SK-N-SH (cell line): Measurements from ENCODE around the gene PAM16. TPM values are rescaled to one million over a fixed set of nuclear protein-coding genes. Genes with fewer than 3 reads are reported as not detected.

Experiments used
- CTCF ChIA-PET: fragments of 300-600, 350-600 bp; formaldehyde crosslinking; extraction: SDS; loops from one replicate; lab custom pipeline; 2021; lab: Yijun Ruan, JAX
- POLR2A ChIA-PET: fragments of 350-600 bp; sonication (Branson Sonifier 250); formaldehyde crosslinking; extraction: SDS; loops from one replicate; lab custom pipeline; 2020; ENCODE audit warnings: antibody characterized with exemption, inconsistent platforms; lab: Yijun Ruan, JAX
- DNase-seq: peaks from one replicate; pipeline ENCODE4 v3.0.0; 2012
- H2AFZ ChIP-seq: fragments of 200-600 bp; sonication (generic); 2 replicates; pipeline ENCODE4 v1.8.1; 2016; ENCODE audit warnings: antibody characterized with exemption, mild to moderate bottlenecking, low read depth
- H3F3A ChIP-seq: fragments of 200-600 bp; sonication (generic); replicated peaks from 2 replicates; pipeline ENCODE3; 2016; ENCODE audit warnings: antibody characterized with exemption, mild to moderate bottlenecking; ENCODE audit not compliant: insufficient read depth
- H3K27ac ChIP-seq, 2 experiments: fragments of 200-500 bp in 1 of 2; fragments of 200-600 bp in 1 of 2; sonication (Bioruptor generic) in 1 of 2; sonication (generic), shearing (Covaris generic) in 1 of 2; 2 replicates each; pipeline versions ENCODE4 v1.5.1 to v1.6.1; 2014 to 2016; ENCODE audit warnings: low read depth in 2 of 2, inconsistent platforms in 1 of 2, low read length in 1 of 2, mild to moderate bottlenecking in 1 of 2, mixed read lengths in 1 of 2
- H3K27me3 ChIP-seq: fragments of 200-600 bp; sonication (generic), shearing (Covaris generic); 2 replicates; pipeline ENCODE4 v1.6.1; 2016; ENCODE audit warnings: mixed run types; ENCODE audit not compliant: insufficient read depth
- H3K36me3 ChIP-seq, 2 experiments: fragments of 200-500 bp in 1 of 2; fragments of 200-600 bp in 1 of 2; sonication (Bioruptor generic) in 1 of 2; sonication (generic) in 1 of 2; replicated peaks in 1 of 2; 2 replicates each; pipeline versions ENCODE3 to v1.5.1; 2014 to 2016; ENCODE audit warnings: low read length in 1 of 2, mild to moderate bottlenecking in 1 of 2; ENCODE audit not compliant: insufficient read depth in 2 of 2, control insufficient read depth in 1 of 2
- H3K4me1 ChIP-seq, 2 experiments: fragments of 200-500 bp in 1 of 2; fragments of 200-600 bp in 1 of 2; sonication (Bioruptor generic) in 1 of 2; sonication (generic), shearing (Covaris generic) in 1 of 2; 2 replicates each; pipeline versions ENCODE4 v1.5.1 to v1.6.1; 2014 to 2016; ENCODE audit warnings: low read depth in 1 of 2, low read length in 1 of 2, mixed run types in 1 of 2; ENCODE audit not compliant: insufficient read depth in 2 of 2, control insufficient read depth in 1 of 2
- H3K4me2 ChIP-seq: fragments of 200-600 bp; sonication (generic), shearing (Covaris generic); 2 replicates; pipeline ENCODE4 v1.6.1; 2017; ENCODE audit warnings: mixed run types
- H3K4me3 ChIP-seq, 2 experiments: fragments of 200-500 bp in 1 of 2; fragments of 200-600 bp in 1 of 2; sonication (Bioruptor generic) in 1 of 2; sonication (generic), shearing (Covaris generic) in 1 of 2; 2 replicates each; pipeline versions ENCODE4 v1.5.1 to v1.8.1; 2014 to 2016; ENCODE audit warnings: low read depth in 2 of 2, inconsistent platforms in 1 of 2, low read length in 1 of 2, mild to moderate bottlenecking in 1 of 2, mixed read lengths in 1 of 2, moderate library complexity in 1 of 2
- H3K79me2 ChIP-seq: fragments of 200-600 bp; sonication (generic); 2 replicates; pipeline ENCODE4 v1.8.1; 2017; ENCODE audit warnings: mild to moderate bottlenecking; ENCODE audit not compliant: insufficient read depth
- H3K9ac ChIP-seq: fragments of 200-600 bp; sonication (generic); 2 replicates; pipeline ENCODE4 v1.6.1; 2017; ENCODE audit warnings: mixed run types
- H3K9me2 ChIP-seq: fragments of 200-600 bp; sonication (generic); 2 replicates; pipeline ENCODE4 v1.6.1; 2017; ENCODE audit warnings: mixed run types
- H3K9me3 ChIP-seq: fragments of 200-600 bp; sonication (generic); 2 replicates; pipeline ENCODE4 v1.6.1; 2017; ENCODE audit warnings: mixed run types, mild to moderate bottlenecking, moderate library complexity
- H4K20me1 ChIP-seq: fragments of 200-600 bp; sonication (generic); 2 replicates; pipeline ENCODE4 v1.6.1; 2017; ENCODE audit warnings: mild to moderate bottlenecking, mixed run types; ENCODE audit not compliant: insufficient read depth
- ELF1 ChIP-seq: IDR thresholded peaks from 2 replicates; pipeline ENCODE4 v1.4.0; 2012
- FOSL2 ChIP-seq: IDR thresholded peaks from 2 replicates; pipeline ENCODE4 v1.4.0; 2012; ENCODE audit warnings: low read depth, mild to moderate bottlenecking, moderate library complexity, borderline replicate concordance
- GATA2 ChIP-seq: sonication (generic); formaldehyde crosslinking; IDR thresholded peaks from 2 replicates; pipeline ENCODE4 v1.5.0; 2020; ENCODE audit warnings: mild to moderate bottlenecking, missing genetic modification reagents
- JUND ChIP-seq: IDR thresholded peaks from 2 replicates; pipeline ENCODE4 v1.4.0; 2012
- MEF2A ChIP-seq: IDR thresholded peaks from 2 replicates; pipeline ENCODE4 v1.4.0; 2012; ENCODE audit warnings: low read depth, borderline replicate concordance
- MXI1 ChIP-seq: IDR thresholded peaks from 2 replicates; pipeline ENCODE4 v1.6.1; 2012; ENCODE audit warnings: mild to moderate bottlenecking, low read depth, low read length, improper control_type of control experiment
- NFIC ChIP-seq: IDR thresholded peaks from 2 replicates; pipeline ENCODE4 v1.4.0; 2012; ENCODE audit warnings: borderline replicate concordance
- NRF1 ChIP-seq: IDR thresholded peaks from 2 replicates; pipeline ENCODE4 v1.6.1; 2012; ENCODE audit warnings: low read depth, mild to moderate bottlenecking, low read length
- POLR2AphosphoS5 ChIP-seq: IDR thresholded peaks from 2 replicates; pipeline ENCODE4 v1.6.1; 2012; ENCODE audit warnings: low read depth, low read length
- RCOR1 ChIP-seq: fragments of 150-350 bp; IDR thresholded peaks from 2 replicates; pipeline ENCODE4 v1.6.1; 2017; ENCODE audit warnings: antibody characterized with exemption, low read length
- RFX5 ChIP-seq: IDR thresholded peaks from 2 replicates; pipeline ENCODE4 v1.6.1; 2012; ENCODE audit warnings: mild to moderate bottlenecking, improper control_type of control experiment, low read length
- RXRA ChIP-seq: IDR thresholded peaks from 2 replicates; pipeline ENCODE4 v1.4.0; 2012; ENCODE audit warnings: low read depth, mild to moderate bottlenecking, borderline replicate concordance
- TEAD4 ChIP-seq: IDR thresholded peaks from 2 replicates; pipeline ENCODE4 v1.4.0; 2012; ENCODE audit warnings: mild to moderate bottlenecking, borderline replicate concordance; ENCODE audit not compliant: insufficient read depth
- YY1 ChIP-seq: IDR thresholded peaks from 2 replicates; pipeline ENCODE4 v1.4.0; 2012; ENCODE audit warnings: low read depth, mild to moderate bottlenecking
- WGBS: methylation state at CpG from one replicate; pipeline ENCODE4 v1.1.6; 2017; ENCODE audit warnings: low lambda C conversion rate; 5-methylcytosine and 5-hydroxymethylcytosine counted together
- polyA plus RNA-seq, 3 experiments: library from polyadenylated mRNA; depleted of rRNA; stranded (reverse); fragments of >200 nt; gene quantifications; 2 replicates each; pipeline ENCODE4 v1.2.3, GENCODE V29; 2012
- TF ChIP-seq, protein P1 (sequence below): fragments of 200-600 bp; sonication (generic); IDR thresholded peaks from 2 replicates; pipeline ENCODE4 v1.6.1; 2017; ENCODE audit warnings: antibody characterized with exemption, mild to moderate bottlenecking, moderate library complexity
- TF ChIP-seq, protein P2 (sequence below): IDR thresholded peaks from 2 replicates; pipeline ENCODE4 v1.4.0; 2012; ENCODE audit warnings: low read depth, borderline replicate concordance
- TF ChIP-seq, protein P3 (sequence below): IDR thresholded peaks from 2 replicates; pipeline ENCODE4 v1.4.0; 2012; ENCODE audit warnings: low read depth, borderline replicate concordance
- TF ChIP-seq, protein P4 (sequence below): IDR thresholded peaks from 2 replicates; pipeline ENCODE4 v1.4.0; 2012; ENCODE audit warnings: low read depth
- TF ChIP-seq, protein P5 (sequence below): fragments of 150-350 bp; IDR thresholded peaks from 2 replicates; pipeline ENCODE4 v1.6.1; 2017; ENCODE audit warnings: antibody characterized with exemption, low read length, low read depth, borderline replicate concordance
- TF ChIP-seq, protein P6 (sequence below): fragments of 150-350 bp; IDR thresholded peaks from 2 replicates; pipeline ENCODE4 v1.6.1; 2016; ENCODE audit warnings: mild to moderate bottlenecking, low read depth, low read length
- TF ChIP-seq, protein P7 (sequence below): IDR thresholded peaks from 2 replicates; pipeline ENCODE4; 2012

The PAM16 gene
- polyA plus RNA-seq, 1 of the 3 experiments (the other 2 are of a cell fraction) = 96.4 TPM

DNA sequence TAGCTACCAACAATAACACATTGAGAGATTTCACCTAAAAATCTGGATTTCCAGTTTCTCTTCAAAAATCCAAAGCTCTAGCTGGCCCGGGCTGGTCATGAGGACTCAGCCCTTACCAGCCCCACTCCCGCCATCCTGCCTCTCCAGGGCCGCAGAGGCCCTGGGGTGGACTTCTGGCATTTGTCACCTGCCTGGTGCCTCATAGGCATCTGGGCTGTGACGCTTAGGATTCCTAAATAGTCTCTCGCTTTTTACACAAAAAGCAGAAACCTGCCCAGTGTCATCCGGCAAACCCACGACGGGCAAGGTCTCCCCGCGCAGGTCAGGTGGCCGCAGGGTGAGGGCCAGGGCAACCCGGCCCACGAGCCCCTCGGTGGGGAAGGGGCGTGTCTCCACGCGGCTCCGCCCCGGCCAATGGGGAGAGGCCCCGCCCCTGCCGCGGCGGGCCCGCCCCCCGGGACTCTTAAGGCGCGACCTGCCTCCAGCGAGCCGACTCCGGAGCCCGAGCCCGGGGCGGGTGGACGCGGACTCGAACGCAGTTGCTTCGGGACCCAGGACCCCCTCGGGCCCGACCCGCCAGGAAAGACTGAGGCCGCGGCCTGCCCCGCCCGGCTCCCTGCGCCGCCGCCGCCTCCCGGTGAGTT, 20.4 kb upstream of the PAM16 start, which contains the start of gene VASN (continued):
- TF ChIP-seq, protein P1, sequence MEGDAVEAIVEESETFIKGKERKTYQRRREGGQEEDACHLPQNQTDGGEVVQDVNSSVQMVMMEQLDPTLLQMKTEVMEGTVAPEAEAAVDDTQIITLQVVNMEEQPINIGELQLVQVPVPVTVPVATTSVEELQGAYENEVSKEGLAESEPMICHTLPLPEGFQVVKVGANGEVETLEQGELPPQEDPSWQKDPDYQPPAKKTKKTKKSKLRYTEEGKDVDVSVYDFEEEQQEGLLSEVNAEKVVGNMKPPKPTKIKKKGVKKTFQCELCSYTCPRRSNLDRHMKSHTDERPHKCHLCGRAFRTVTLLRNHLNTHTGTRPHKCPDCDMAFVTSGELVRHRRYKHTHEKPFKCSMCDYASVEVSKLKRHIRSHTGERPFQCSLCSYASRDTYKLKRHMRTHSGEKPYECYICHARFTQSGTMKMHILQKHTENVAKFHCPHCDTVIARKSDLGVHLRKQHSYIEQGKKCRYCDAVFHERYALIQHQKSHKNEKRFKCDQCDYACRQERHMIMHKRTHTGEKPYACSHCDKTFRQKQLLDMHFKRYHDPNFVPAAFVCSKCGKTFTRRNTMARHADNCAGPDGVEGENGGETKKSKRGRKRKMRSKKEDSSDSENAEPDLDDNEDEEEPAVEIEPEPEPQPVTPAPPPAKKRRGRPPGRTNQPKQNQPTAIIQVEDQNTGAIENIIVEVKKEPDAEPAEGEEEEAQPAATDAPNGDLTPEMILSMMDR = no peak
- TF ChIP-seq, protein P2, sequence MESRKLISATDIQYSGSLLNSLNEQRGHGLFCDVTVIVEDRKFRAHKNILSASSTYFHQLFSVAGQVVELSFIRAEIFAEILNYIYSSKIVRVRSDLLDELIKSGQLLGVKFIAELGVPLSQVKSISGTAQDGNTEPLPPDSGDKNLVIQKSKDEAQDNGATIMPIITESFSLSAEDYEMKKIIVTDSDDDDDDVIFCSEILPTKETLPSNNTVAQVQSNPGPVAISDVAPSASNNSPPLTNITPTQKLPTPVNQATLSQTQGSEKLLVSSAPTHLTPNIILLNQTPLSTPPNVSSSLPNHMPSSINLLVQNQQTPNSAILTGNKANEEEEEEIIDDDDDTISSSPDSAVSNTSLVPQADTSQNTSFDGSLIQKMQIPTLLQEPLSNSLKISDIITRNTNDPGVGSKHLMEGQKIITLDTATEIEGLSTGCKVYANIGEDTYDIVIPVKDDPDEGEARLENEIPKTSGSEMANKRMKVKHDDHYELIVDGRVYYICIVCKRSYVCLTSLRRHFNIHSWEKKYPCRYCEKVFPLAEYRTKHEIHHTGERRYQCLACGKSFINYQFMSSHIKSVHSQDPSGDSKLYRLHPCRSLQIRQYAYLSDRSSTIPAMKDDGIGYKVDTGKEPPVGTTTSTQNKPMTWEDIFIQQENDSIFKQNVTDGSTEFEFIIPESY = no peak
- no peak for TF ChIP-seq MEF2A

DNA sequence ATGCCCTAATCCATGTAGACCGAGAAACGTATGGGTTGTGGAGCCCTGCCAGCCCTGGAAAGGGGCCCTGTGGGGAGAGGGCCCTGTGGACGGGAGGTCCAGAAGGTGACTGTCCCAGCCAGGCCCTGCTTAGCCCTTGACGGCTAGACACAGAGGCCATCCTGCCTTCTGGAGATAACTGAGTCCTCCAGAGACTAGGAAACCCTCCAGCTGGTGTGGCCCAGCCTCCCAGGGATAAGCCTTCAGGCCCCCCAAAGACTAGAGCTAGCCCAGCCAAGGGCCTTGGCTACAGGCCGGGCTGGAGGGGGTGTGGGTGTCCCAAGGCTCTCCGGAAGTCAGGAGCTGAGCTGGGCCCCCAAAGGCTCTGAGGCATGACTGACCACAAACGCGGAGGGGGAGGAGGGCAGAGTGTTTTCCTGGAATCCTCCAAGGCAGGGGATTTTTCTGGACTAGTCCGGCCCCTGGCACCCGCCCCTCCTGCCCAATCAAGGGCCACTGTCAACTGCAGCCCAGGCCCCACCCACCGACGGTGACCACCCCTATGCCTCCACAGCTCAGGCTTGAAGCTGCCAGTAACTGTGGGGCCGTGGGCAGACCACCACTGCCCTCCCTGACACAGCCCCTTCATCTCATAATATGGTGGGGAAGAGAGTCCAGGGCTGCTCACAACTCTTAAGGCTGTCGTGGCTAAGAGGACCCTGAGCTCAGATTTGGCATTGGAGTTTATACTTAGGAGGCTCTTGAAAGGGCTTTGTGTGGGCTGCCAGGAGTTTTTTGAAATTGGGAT, 19.6 kb upstream of the PAM16 start:
- Histone ChIP-seq H3K4me3 (no peak overlapping the region), H3K9ac (no peak overlapping the region), H3K79me2 (peaks cover 36% of the 10 kb centered on the region), H3K4me1 (peaks cover 37 to 73% of the 10 kb centered on the region in 2 experiments), H3K9me3 (no peaks in the 10 kb centered on the region), H3K27me3 (no peaks in the 10 kb centered on the region), H3K9me2 (no peaks in the 10 kb centered on the region), H3K36me3 (no peaks in the 10 kb centered on the region), H4K20me1 (peaks cover 21% of the 10 kb centered on the region), H3F3A (peaks cover 14% of the 10 kb centered on the region), H3K27ac (peak overlapping the region; percentile 34 to 88; a peak in 3 of 4 replicates), H3K4me2 (peak overlapping the region; percentile 91; the same call in 1 of the 2 replicates), H2AFZ (no peak overlapping the region)
- ChIA-PET POLR2A (interaction anchor here (0.9 to 2.0 kb wide), 5 partner anchors 9 to 32 kb away, joined by 3 to 13 read pairs (median 3); no protein-coding TSS in a partner anchor), CTCF (interaction anchor here (1.0 to 32.1 kb wide), 5 partner anchors 12 to 117 kb away, joined by 3 to 558 read pairs (median 7); no protein-coding TSS in a partner anchor)
- no peak for DNase-seq
- TF ChIP-seq MXI1 (no peak), FOSL2 (no peak), RFX5 (no peak), TEAD4 (no peak), NRF1 (no peak), GATA2 (CRISPR knock-in tag) (no peak), MEF2A (no peak), ELF1 (no peak), RCOR1 (no peak), NFIC (no peak), POLR2AphosphoS5 (no peak), RXRA (no peak), JUND (no peak), YY1 (no peak)
- TF ChIP-seq, protein P3, sequence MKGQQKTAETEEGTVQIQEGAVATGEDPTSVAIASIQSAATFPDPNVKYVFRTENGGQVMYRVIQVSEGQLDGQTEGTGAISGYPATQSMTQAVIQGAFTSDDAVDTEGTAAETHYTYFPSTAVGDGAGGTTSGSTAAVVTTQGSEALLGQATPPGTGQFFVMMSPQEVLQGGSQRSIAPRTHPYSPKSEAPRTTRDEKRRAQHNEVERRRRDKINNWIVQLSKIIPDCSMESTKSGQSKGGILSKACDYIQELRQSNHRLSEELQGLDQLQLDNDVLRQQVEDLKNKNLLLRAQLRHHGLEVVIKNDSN = no peak
- TF ChIP-seq, protein P4, sequence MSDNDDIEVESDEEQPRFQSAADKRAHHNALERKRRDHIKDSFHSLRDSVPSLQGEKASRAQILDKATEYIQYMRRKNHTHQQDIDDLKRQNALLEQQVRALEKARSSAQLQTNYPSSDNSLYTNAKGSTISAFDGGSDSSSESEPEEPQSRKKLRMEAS = no peak
- TF ChIP-seq, protein P5, sequence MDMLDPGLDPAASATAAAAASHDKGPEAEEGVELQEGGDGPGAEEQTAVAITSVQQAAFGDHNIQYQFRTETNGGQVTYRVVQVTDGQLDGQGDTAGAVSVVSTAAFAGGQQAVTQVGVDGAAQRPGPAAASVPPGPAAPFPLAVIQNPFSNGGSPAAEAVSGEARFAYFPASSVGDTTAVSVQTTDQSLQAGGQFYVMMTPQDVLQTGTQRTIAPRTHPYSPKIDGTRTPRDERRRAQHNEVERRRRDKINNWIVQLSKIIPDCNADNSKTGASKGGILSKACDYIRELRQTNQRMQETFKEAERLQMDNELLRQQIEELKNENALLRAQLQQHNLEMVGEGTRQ = no peak
- TF ChIP-seq, protein P6, sequence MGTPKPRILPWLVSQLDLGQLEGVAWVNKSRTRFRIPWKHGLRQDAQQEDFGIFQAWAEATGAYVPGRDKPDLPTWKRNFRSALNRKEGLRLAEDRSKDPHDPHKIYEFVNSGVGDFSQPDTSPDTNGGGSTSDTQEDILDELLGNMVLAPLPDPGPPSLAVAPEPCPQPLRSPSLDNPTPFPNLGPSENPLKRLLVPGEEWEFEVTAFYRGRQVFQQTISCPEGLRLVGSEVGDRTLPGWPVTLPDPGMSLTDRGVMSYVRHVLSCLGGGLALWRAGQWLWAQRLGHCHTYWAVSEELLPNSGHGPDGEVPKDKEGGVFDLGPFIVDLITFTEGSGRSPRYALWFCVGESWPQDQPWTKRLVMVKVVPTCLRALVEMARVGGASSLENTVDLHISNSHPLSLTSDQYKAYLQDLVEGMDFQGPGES = no peak
- TF ChIP-seq, protein P7, sequence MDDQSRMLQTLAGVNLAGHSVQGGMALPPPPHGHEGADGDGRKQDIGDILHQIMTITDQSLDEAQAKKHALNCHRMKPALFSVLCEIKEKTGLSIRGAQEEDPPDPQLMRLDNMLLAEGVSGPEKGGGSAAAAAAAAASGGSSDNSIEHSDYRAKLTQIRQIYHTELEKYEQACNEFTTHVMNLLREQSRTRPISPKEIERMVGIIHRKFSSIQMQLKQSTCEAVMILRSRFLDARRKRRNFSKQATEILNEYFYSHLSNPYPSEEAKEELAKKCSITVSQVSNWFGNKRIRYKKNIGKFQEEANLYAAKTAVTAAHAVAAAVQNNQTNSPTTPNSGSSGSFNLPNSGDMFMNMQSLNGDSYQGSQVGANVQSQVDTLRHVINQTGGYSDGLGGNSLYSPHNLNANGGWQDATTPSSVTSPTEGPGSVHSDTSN = no peak
- WGBS = 64% methylated on average over 7 of the region's 14 CpGs
